Endothelial cell (in vitro differentiated cells): ENCODE results near the gene GOLT1A. TPM values are rescaled to one million over a fixed set of nuclear protein-coding genes. Genes with fewer than 3 reads are reported as not detected.

Source experiments
- DNase-seq: peaks from one replicate; pipeline ENCODE4 v3.0.0; 2021; ENCODE audit warnings: low spot score
- H3K27ac Mint-ChIP-seq: one replicate; pipeline ENCODE4 v1.8.0; 2021; ENCODE audit warnings: mixed read lengths, inconsistent platforms; ENCODE audit not compliant: unreplicated experiment
- H3K27me3 Mint-ChIP-seq: one replicate; pipeline ENCODE4 v1.8.0; 2021; ENCODE audit warnings: mild to moderate bottlenecking, moderate library complexity, mixed read lengths, inconsistent platforms; ENCODE audit not compliant: unreplicated experiment
- H3K36me3 Mint-ChIP-seq: one replicate; pipeline ENCODE4 v1.8.0; 2021; ENCODE audit warnings: mild to moderate bottlenecking, low read depth, mixed read lengths, inconsistent platforms; ENCODE audit not compliant: unreplicated experiment
- H3K4me1 Mint-ChIP-seq: one replicate; pipeline ENCODE4 v1.8.0; 2021; ENCODE audit warnings: mild to moderate bottlenecking, mixed read lengths, inconsistent platforms; ENCODE audit not compliant: unreplicated experiment
- H3K4me3 Mint-ChIP-seq: one replicate; pipeline ENCODE4 v1.8.0; 2021; ENCODE audit warnings: mild to moderate bottlenecking, mixed read lengths, inconsistent platforms; ENCODE audit not compliant: unreplicated experiment
- H3K9me3 Mint-ChIP-seq: one replicate; pipeline ENCODE4 v1.8.0; 2021; ENCODE audit warnings: mixed read lengths, inconsistent platforms; ENCODE audit not compliant: unreplicated experiment
- CTCF ChIP-seq: fragments of 200-600 bp; sonication (generic); IDR thresholded peaks from one replicate; pipeline ENCODE4 v1.5.0; 2021; ENCODE audit warnings: antibody characterized with exemption; ENCODE audit not compliant: unreplicated experiment
- total RNA-seq: library from RNA; stranded (reverse); fragmentation: NEBNext Ultra II Directional; extraction: Animal tissue kit (Norgen Biotek cat#: 25700); gene quantifications from one replicate; pipeline ENCODE4 v1.2.1, GENCODE V29; 2021; ENCODE audit not compliant: unreplicated experiment

GOLT1A gene
- total RNA-seq, 1 donor from 2014 or later, result 0.51 TPM

GRCh38 chr1:204251926-204252689, 38.3 kb upstream of the GOLT1A start:
- Mint-ChIP-seq H3K9me3 (no peaks in the 10 kb centered on the region), H3K27me3 (peaks cover 15% of the 10 kb centered on the region), H3K27ac (no peak overlapping the region), H3K4me3 (no peak overlapping the region), H3K36me3 (no peaks in the 10 kb centered on the region), H3K4me1 (peaks cover 18% of the 10 kb centered on the region)
- DNase-seq, result no peak
- TF ChIP-seq CTCF, result no peak

GRCh38 chr1:204251286-204251685, 37.5 kb upstream of the GOLT1A start:
- TF ChIP-seq CTCF, result no peak
- no peak for DNase-seq
- no peaks in the 10 kb centered on the region for H3K36me3 Mint-ChIP-seq
- H3K27ac Mint-ChIP-seq, result no peak overlapping the region
- no peaks in the 10 kb centered on the region for H3K9me3 Mint-ChIP-seq
- peaks cover 15% of the 10 kb centered on the region for H3K4me1 Mint-ChIP-seq
- peaks cover 10% of the 10 kb centered on the region for H3K27me3 Mint-ChIP-seq
- H3K4me3 Mint-ChIP-seq, result no peak overlapping the region

- Mint-ChIP-seq H3K27me3 (peaks cover 10% of the 10 kb centered on the region), H3K36me3 (no peaks in the 10 kb centered on the region), H3K9me3 (no peaks in the 10 kb centered on the region), H3K4me1 (peaks cover 10% of the 10 kb centered on the region), H3K27ac (no peak overlapping the region), H3K4me3 (no peak overlapping the region)
- DNase-seq, result no peak
- no peak for TF ChIP-seq CTCF
These were observed 36.7 kb upstream of the GOLT1A start for GRCh38 chr1:204250428-204251030.

GRCh38 chr1:204249736-204250427, 36.1 kb upstream of the GOLT1A start:
- Mint-ChIP-seq H3K27me3 (peaks cover 10% of the 10 kb centered on the region), H3K4me1 (peaks cover 7% of the 10 kb centered on the region), H3K36me3 (no peaks in the 10 kb centered on the region), H3K27ac (peak overlapping the region; percentile 43), H3K9me3 (no peaks in the 10 kb centered on the region), H3K4me3 (no peak overlapping the region)
- no peak for TF ChIP-seq CTCF
- DNase-seq, result no peak

- H3K4me1 Mint-ChIP-seq, result peaks cover 7% of the 10 kb centered on the region
- no peaks in the 10 kb centered on the region for H3K9me3 Mint-ChIP-seq
- H3K36me3 Mint-ChIP-seq, result no peaks in the 10 kb centered on the region
- DNase-seq, result no peak
- no peak for TF ChIP-seq CTCF
- H3K4me3 Mint-ChIP-seq, result no peak overlapping the region
- no peak overlapping the region for H3K27ac Mint-ChIP-seq
- H3K27me3 Mint-ChIP-seq, result peaks cover 10% of the 10 kb centered on the region
These were observed 35.2 kb upstream of the GOLT1A start for GRCh38 chr1:204248954-204249353.
